ENCODE results near the gene ONECUT2.

The ONECUT2 gene

DNA sequence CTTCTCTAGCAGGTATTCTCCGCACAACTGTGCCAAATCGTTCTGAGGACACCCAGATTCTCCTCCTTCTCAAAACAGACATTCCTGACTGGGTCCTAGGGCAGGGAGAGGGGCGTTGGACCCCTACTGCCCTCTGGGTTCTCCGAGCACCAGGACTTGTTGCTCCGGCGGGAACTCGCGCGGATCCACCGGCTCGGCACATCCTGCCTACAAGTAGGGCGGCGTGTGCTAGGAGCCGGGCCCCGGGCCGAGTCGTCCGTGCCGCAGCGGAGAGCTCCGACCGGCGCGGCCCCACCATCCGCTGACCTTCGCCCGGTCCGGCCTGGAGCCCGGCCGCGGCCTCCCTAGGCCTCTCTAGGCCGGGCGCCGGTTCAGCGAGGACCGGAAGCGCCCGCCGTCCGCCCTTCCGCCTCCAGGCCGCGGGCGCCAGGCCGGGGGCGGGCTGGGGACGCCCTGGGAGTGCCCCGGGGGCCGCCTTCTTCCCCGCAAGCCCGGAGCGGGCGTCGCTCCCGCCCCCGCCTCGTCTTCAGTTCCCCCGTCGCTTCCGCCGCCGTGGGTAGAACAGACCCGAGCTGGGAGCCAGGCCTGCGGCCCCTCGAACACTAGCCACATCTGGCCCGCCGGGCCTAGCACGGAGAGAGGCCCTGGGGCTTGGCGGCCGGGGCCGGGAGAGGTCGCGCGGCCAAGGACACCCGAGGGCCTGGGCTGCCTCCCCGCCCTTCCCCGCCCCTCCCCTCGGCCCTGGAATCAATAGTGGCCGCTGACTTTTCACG, 7.6 kb upstream of the ONECUT2 start:
- Histone ChIP-seq H3K27me3 (ENCODE audit: insufficient read depth, low read length, poor library complexity, severe bottlenecking) (no peaks in the 10 kb centered on the region), H3K4me2 (ENCODE audit: low read depth, low read length, poor library complexity, severe bottlenecking) (no peak overlapping the region), H3K4me1 (ENCODE audit: insufficient read depth, low read length, poor library complexity, severe bottlenecking) (no peaks in the 10 kb centered on the region), H3K4me3 (ENCODE audit: low read length, poor library complexity, severe bottlenecking) (no peak overlapping the region), H3K9me3 (ENCODE audit: insufficient read depth, low read depth, low read length) (no peaks in the 10 kb centered on the region), H3K9ac (ENCODE audit: low read depth, low read length, poor library complexity, severe bottlenecking) (no peak overlapping the region), H2AFZ (ENCODE audit: low read length) (no peak overlapping the region), H3K9me2 (replicated peaks; ENCODE audit: low read depth, low read length) (no peaks in the 10 kb centered on the region), H3K36me3 (ENCODE audit: insufficient read depth, low read length) (no peaks in the 10 kb centered on the region), H4K20me1 (ENCODE audit: insufficient read depth, low read length, poor library complexity, severe bottlenecking) (no peaks in the 10 kb centered on the region), H3K79me2 (ENCODE audit: insufficient read depth, low read length) (no peaks in the 10 kb centered on the region), H3F3A (ENCODE audit: low read depth) (no peaks in the 10 kb centered on the region)
- TF ChIP-seq, protein P1, sequence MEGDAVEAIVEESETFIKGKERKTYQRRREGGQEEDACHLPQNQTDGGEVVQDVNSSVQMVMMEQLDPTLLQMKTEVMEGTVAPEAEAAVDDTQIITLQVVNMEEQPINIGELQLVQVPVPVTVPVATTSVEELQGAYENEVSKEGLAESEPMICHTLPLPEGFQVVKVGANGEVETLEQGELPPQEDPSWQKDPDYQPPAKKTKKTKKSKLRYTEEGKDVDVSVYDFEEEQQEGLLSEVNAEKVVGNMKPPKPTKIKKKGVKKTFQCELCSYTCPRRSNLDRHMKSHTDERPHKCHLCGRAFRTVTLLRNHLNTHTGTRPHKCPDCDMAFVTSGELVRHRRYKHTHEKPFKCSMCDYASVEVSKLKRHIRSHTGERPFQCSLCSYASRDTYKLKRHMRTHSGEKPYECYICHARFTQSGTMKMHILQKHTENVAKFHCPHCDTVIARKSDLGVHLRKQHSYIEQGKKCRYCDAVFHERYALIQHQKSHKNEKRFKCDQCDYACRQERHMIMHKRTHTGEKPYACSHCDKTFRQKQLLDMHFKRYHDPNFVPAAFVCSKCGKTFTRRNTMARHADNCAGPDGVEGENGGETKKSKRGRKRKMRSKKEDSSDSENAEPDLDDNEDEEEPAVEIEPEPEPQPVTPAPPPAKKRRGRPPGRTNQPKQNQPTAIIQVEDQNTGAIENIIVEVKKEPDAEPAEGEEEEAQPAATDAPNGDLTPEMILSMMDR (conservative IDR thresholded peaks at IDR 0.05; ENCODE audit: low read length) = no peak
- no peak for TF ChIP-seq EZH2phosphoT487 (IDR thresholded peaks at IDR 0.05; ENCODE audit: borderline replicate concordance)

DNA sequence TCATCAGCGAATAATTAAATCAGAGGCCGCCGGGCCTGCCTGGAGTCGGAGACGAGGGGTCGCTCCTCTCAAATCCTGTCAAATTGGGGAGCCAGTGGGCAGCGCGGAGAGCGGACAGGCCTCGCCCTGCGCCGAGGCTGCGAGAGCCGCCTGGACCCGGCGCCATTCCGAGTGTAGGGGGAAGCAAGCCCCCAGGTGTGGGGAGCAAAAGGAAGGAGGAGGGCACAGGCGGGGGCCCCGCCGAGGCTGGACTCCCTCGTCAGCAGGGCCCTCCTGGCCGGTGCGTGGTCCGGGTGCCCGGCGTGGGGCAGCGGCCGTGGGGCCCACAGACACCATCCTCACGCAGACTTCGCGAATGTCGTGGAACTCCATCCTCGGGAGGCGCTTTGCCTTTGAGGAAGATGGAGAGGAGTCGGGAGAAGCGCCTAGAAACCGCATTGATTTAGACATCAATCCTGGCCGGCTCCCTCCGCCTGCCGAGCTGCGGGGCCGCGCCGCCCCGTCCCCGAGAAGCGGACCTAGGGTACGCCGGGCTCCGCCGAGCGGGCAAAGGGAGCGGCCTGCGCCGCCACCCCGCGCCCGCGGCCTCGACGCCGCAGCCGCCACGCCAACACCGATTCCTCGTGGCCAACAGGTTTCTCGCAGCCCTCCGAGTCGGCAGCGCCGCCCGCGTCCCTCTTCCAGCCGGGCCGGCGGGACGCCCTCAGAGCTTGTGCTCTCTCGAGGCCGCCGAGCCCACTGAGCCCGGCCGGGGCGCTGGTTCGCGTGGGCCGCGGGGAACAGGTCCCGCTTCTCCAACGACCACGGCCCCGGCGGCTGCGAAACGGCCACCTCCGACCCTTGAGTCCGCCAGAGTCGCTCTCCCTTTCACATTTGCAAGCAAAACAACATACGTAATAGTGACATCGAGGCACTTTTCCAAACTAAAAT, 6.7 kb upstream of the ONECUT2 start:
- Histone ChIP-seq H3K4me3 (ENCODE audit: low read length, poor library complexity, severe bottlenecking) (no peak overlapping the region), H3K9ac (ENCODE audit: low read depth, low read length, poor library complexity, severe bottlenecking) (no peak overlapping the region), H3K27me3 (ENCODE audit: insufficient read depth, low read length, poor library complexity, severe bottlenecking) (no peaks in the 10 kb centered on the region)

More for the DNA sequence above, 6.7 kb upstream of the ONECUT2 start:
- no peaks in the 10 kb centered on the region for H3K9me2 ChIP-seq (replicated peaks; ENCODE audit: low read depth, low read length)
- H3K79me2 ChIP-seq (ENCODE audit: insufficient read depth, low read length) = no peaks in the 10 kb centered on the region
- no peaks in the 10 kb centered on the region for H4K20me1 ChIP-seq (ENCODE audit: insufficient read depth, low read length, poor library complexity, severe bottlenecking)
- no peaks in the 10 kb centered on the region for H3K36me3 ChIP-seq (ENCODE audit: insufficient read depth, low read length)
- no peaks in the 10 kb centered on the region for H3K9me3 ChIP-seq (ENCODE audit: insufficient read depth, low read depth, low read length)
- TF ChIP-seq, protein P1 (conservative IDR thresholded peaks at IDR 0.05; ENCODE audit: low read length) = no peak
- TF ChIP-seq EZH2phosphoT487 (IDR thresholded peaks at IDR 0.05; ENCODE audit: borderline replicate concordance) = no peak
- no peak overlapping the region for H2AFZ ChIP-seq (ENCODE audit: low read length)
- no peaks in the 10 kb centered on the region for H3K4me1 ChIP-seq (ENCODE audit: insufficient read depth, low read length, poor library complexity, severe bottlenecking)
- H3F3A ChIP-seq (ENCODE audit: low read depth) = no peaks in the 10 kb centered on the region
- H3K4me2 ChIP-seq (ENCODE audit: low read depth, low read length, poor library complexity, severe bottlenecking) = no peak overlapping the region
